Left lung (tissue), 10 donors: Measurements from ENCODE around the gene ELL. TPM values are rescaled to one million over a fixed set of nuclear protein-coding genes. Genes with fewer than 3 reads are reported as not detected.

ENCODE experiments used
- ATAC-seq: fragments of 200-7000 bp; cut with Tn5 transposase; one replicate; pipeline ENCODE4 v1.9.1; 2020; ENCODE audit warnings: moderate library complexity
- DNase-seq, 4 donors: peaks; one replicate each; pipeline ENCODE4 v3.0.0-alpha.2; 2013 to 2020
- H3K27ac ChIP-seq, 2 donors: fragments of 200-600 bp; sonication (generic) in 1 of 2; one replicate each; pipeline versions ENCODE4 v1.5.0 to v1.8.0; 2020 to 2021
- H3K27me3 ChIP-seq, 2 donors: fragments of 200-600 bp; sonication (generic) in 1 of 2; one replicate each; pipeline versions ENCODE4 v1.5.0 to v1.8.0; 2020 to 2021
- H3K36me3 ChIP-seq, 2 donors: fragments of 200-600 bp; sonication (generic) in 1 of 2; one replicate each; pipeline versions ENCODE4 v1.5.0 to v1.8.0; 2020 to 2021
- H3K4me1 ChIP-seq, 2 donors: fragments of 200-600 bp; one replicate each; pipeline ENCODE4 v1.8.0; 2021
- H3K4me3 ChIP-seq, 2 donors: fragments of 200-600 bp; sonication (generic) in 1 of 2; one replicate each; pipeline versions ENCODE4 v1.5.0 to v1.8.0; 2020 to 2021; ENCODE audit warnings: mild to moderate bottlenecking in 1 of 2
- H3K9me3 ChIP-seq, 2 donors: fragments of 200-600 bp; sonication (generic) in 1 of 2; one replicate each; pipeline versions ENCODE4 v1.5.0 to v1.8.0; 2020 to 2021
- intact Hi-C, 2 donors: fragments of 100-400 bp; cut with DNase I; formaldehyde crosslinking; loops; one replicate each; pipeline versions ENCODE4 v1.11.2 to v1.14.2; 2022
- polyA plus RNA-seq, 6 donors: library from polyadenylated mRNA; unstranded; fragments of 120-200 nt; gene quantifications; one replicate each; pipeline ENCODE4 v1.2.1, GENCODE V29; 2013; ENCODE audit not compliant: insufficient read length in 6 of 6
- total RNA-seq, 2 donors: library from RNA; stranded (reverse); fragmentation: NEBNext Ultra II Directional; extraction: Animal tissue kit (Norgen Biotek cat#: 25700); gene quantifications; one replicate each; pipeline ENCODE4 v1.2.1, GENCODE V29; 2021
- TF ChIP-seq, protein P1 (sequence below), 2 donors: fragments of 200-600 bp; sonication (generic) in 1 of 2; IDR thresholded peaks; one replicate each; pipeline versions ENCODE4 v1.5.0 to v1.8.0; 2021; ENCODE audit warnings: antibody characterized with exemption in 2 of 2
- donor health status: DM: no; HTN: yes; CAD: no.
- donor health status: DM: no; HTN: no; CAD: no.

The ELL gene
- total and polyA plus RNA-seq, 8 donors = 8.5 to 22.9 (median 9.9) TPM

DNA sequence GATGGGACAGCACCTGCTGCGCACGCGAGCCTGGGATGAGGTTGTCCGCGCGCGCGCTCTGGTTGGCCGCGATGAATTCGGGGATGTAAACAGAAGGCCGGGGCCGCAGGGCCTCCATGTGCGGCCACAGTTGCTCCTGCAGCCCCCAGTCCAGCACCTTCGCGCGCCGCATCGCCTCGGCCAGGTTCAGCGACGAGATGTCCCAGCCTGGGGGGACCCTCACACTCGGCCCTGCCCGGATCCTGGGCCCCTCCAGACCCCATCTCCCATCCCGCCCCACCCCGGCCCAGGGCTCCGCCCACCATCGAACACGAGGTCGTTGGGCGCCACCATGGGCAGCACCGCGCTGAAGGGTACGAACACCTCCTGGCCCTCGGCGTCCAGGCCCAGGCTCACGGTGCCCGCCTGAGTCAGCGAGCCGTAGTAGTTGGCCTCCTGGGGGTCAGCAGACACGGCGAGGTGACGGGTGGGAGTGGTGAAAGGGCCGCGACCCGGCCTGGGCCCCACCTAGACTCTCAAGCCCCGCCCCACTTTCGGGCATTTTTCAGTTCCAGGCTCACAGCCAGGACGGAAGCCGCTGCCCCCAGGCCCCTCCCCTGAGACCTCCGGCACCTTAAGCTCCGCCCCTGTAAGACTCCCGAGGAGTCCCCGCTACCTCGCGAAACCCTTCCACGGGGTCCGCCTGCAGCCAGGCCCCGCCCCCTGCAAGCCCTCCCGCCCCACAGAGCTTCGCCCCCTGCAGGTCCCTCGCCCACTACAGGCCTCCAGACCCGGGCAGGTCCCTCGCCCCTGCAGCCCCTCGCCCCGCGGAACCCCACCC is 85.0 kb downstream of the ELL start:
- DNase-seq = peak in 3 of 4 donors; percentile 74 to 89 (median 79)
- Histone ChIP-seq H3K27me3 (peaks cover 0 to 60% of the 10 kb centered on the region in 2 donors), H3K36me3 (peaks cover 0 to 8% of the 10 kb centered on the region in 2 donors), H3K4me3 (peak overlapping the region; percentile 43 to 48), H3K9me3 (no peaks in the 10 kb centered on the region), H3K27ac (peak overlapping the region in 1 of 2 donors; percentile 20), H3K4me1 (peaks cover 11 to 54% of the 10 kb centered on the region in 2 donors)
- TF ChIP-seq, protein P1, sequence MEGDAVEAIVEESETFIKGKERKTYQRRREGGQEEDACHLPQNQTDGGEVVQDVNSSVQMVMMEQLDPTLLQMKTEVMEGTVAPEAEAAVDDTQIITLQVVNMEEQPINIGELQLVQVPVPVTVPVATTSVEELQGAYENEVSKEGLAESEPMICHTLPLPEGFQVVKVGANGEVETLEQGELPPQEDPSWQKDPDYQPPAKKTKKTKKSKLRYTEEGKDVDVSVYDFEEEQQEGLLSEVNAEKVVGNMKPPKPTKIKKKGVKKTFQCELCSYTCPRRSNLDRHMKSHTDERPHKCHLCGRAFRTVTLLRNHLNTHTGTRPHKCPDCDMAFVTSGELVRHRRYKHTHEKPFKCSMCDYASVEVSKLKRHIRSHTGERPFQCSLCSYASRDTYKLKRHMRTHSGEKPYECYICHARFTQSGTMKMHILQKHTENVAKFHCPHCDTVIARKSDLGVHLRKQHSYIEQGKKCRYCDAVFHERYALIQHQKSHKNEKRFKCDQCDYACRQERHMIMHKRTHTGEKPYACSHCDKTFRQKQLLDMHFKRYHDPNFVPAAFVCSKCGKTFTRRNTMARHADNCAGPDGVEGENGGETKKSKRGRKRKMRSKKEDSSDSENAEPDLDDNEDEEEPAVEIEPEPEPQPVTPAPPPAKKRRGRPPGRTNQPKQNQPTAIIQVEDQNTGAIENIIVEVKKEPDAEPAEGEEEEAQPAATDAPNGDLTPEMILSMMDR (IDR thresholded peaks at IDR 0.05) = no peak
- intact Hi-C loops = no loop called here
- ATAC-seq = peak; percentile 61

DNA sequence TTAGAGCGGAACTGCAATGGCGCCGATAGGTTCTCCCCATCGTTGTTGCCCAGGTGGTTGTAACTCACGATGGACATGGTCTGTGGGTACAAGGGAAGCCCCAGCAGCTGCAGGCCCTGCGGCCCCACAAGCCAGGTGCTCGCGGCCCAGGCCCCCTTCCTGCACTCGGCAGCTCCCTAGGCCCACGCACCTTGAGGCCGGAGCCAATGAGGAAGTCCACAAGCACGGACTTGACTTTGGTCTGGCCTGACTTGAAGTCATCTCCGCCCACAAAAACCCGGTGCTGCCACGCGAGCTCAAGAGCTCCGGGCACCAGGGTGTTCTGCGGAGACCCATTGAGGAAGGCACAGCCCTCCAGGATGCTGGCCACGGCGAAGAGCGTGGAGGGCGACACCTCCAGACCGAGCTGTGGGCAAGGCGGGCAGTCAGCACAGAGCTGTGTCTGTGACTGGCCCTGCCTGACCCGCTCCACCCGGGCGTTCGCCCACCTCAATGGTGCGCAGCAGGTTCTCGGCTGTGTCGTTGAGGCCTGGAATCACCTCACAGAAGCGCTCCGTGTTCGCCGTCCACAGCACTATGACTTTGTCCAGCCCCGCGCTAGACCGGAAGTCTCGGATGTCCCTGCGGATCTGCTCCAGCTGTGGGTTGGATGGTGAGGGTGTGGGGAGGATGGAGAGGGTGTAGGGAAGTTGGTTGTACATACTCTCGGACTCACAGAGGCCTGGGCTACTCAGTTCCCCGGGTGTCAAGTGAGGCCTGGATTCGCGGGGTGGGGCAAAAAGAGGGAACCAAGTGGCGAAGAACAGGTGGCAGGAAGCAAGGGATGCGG is 85.8 kb downstream of the ELL start:
- H3K4me1 ChIP-seq = peaks cover 11 to 54% of the 10 kb centered on the region in 2 donors
- H3K9me3 ChIP-seq = no peaks in the 10 kb centered on the region
- ATAC-seq = no peak
- peaks cover 0 to 8% of the 10 kb centered on the region in 2 donors for H3K36me3 ChIP-seq
- H3K27me3 ChIP-seq = peaks cover 0 to 60% of the 10 kb centered on the region in 2 donors
- intact Hi-C loops = no loop called here
- H3K27ac ChIP-seq = peak overlapping the region in 1 of 2 donors; percentile 20
- no peak overlapping the region for H3K4me3 ChIP-seq
- no peak for DNase-seq
- TF ChIP-seq, protein P1 (IDR thresholded peaks at IDR 0.05) = no peak

DNA sequence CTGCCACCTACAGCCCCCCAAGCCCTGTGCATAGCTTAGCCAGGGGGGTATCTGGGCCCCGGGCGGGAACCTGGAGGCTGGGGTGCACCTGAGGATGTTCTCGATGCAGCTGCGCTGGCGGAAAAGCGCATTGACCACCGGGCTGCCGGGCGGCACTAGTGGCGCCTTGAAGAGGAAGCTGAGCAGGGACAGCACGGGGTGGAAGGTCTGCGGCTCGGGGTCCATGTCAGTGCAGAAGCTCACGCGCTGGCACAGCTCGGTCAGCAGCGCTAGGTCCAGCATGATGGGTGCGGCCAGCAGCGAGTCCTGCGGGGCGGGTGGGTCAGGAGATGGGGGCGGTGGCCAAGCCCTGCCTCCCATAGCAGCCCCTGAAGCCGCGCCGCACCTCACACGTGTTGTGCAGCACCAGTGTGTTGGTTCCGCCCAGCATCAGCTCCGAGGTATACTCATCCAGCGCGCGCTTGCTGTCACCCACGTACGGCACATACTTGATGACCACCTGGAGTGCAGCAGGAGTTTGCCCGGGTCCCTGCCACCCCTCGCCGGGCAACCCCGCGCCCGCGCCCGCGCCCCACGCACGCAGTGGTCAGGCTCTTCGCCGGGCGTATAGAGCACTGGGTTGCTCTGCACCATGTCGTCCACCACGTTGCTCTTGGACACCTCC is 86.6 kb downstream of the ELL start:
- H3K9me3 ChIP-seq = no peaks in the 10 kb centered on the region
- H3K4me1 ChIP-seq = peaks cover 11 to 55% of the 10 kb centered on the region in 2 donors
- H3K36me3 ChIP-seq = peaks cover 0 to 12% of the 10 kb centered on the region in 2 donors
- no peak overlapping the region for H3K4me3 ChIP-seq
- TF ChIP-seq, protein P1 (IDR thresholded peaks at IDR 0.05) = no peak
- DNase-seq (no peak), ATAC-seq (no peak)
- intact Hi-C loops = no loop called here
- H3K27me3 ChIP-seq = peaks cover 0 to 60% of the 10 kb centered on the region in 2 donors
- no peak overlapping the region for H3K27ac ChIP-seq

DNA sequence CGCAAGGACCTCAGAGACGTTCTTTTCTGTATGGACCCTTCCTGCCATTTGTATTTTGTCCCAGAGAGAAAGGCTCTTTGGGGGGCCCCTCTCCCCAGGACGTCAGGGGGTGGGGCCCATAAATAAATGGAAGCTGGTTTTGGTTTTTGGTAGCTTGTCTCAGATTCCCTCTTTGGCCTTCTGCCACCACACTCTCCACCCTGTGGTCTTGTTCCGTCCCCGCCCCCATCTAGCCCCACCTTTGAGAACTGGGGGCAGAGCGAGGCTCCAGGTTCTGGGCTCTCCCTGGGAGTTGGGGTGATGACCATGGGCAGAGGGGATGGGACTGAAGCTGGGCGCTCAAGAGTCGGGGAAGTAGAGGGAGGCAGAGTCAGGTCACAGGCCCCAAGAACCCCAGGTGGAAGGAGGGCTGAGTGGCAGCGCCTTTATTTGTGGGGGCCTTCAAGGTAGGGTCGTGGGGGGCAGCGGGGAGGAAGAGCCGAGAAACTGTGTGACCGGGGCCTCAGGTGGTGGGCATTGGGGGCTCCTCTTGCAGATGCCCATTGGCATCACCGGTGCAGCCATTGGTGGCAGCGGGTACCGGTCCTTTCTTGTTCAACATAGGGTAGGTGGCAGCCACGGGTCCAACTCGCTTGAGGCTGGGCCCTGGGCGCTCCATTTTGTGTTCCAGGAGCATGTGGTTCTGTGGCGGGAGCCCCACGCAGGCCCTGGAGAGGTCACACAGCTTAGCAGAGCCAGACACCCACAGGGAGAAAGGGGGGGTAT is 87.3 kb downstream of the ELL start:
- Histone ChIP-seq H3K4me1 (peaks cover 13 to 62% of the 10 kb centered on the region in 2 donors), H3K27ac (no peak overlapping the region)

More for the DNA sequence above, 87.3 kb downstream of the ELL start:
- Histone ChIP-seq H3K4me3 (no peak overlapping the region), H3K9me3 (no peaks in the 10 kb centered on the region), H3K36me3 (peaks cover 0 to 12% of the 10 kb centered on the region in 2 donors), H3K27me3 (peaks cover 0 to 64% of the 10 kb centered on the region in 2 donors)
- intact Hi-C loops = no loop called here
- ATAC-seq = no peak
- TF ChIP-seq, protein P1 (IDR thresholded peaks at IDR 0.05) = no peak
- peak in 1 of 4 donors; percentile 65 for DNase-seq
